OCI-LY7 (cell line): ENCODE data around the gene COL5A1. TPM values are rescaled to one million over a fixed set of nuclear protein-coding genes. Genes with fewer than 3 reads are reported as not detected.

ENCODE experiments used
- BruUV-seq: library from RNA; stranded (reverse); fragments of 400-500 nt; replicated peaks from 2 replicates; lab custom pipeline; 2021; lab: Mats Ljungman, UMichigan
- CTCF ChIA-PET: fragments of 300-600 bp; sonication (Branson Sonifier 250); formaldehyde crosslinking; loops from one replicate; lab custom pipeline; 2022; ENCODE audit warnings: antibody characterized with exemption; ENCODE audit not compliant: unreplicated experiment; lab: Charles Lee
- POLR2A ChIA-PET: fragments of 300-600 bp; sonication (Branson Sonifier 250); formaldehyde crosslinking; loops from one replicate; lab custom pipeline; 2022; ENCODE audit warnings: antibody characterized with exemption; lab: Charles Lee
- DNase-seq: peaks from one replicate; pipeline ENCODE4 v3.0.0-alpha.2; 2015; ENCODE audit warnings: low spot score
- H2AFZ ChIP-seq: fragments of 200-600 bp; sonication (generic), shearing (Covaris generic); 2 replicates; pipeline ENCODE4 v1.6.1; 2014; ENCODE audit warnings: mild to moderate bottlenecking, antibody characterized with exemption, low read length, moderate library complexity
- H3K27ac ChIP-seq: fragments of 200-600 bp; sonication (generic); 2 replicates; pipeline ENCODE4 v1.5.1; 2014; ENCODE audit warnings: mixed run types, low read depth, mild to moderate bottlenecking, moderate library complexity, low read length, inconsistent platforms; ENCODE audit not compliant: poor library complexity, severe bottlenecking
- H3K36me3 ChIP-seq: fragments of 200-600 bp; sonication (generic); 2 replicates; pipeline ENCODE4 v1.6.1; 2014; ENCODE audit warnings: mild to moderate bottlenecking, antibody characterized with exemption, low read length, moderate library complexity, mixed read lengths; ENCODE audit not compliant: insufficient read depth
- H3K4me1 ChIP-seq: fragments of 200-600 bp; sonication (generic); 2 replicates; pipeline ENCODE4 v1.5.1; 2014; ENCODE audit warnings: mild to moderate bottlenecking, low read length; ENCODE audit not compliant: insufficient read depth, poor library complexity, severe bottlenecking
- H3K4me2 ChIP-seq: fragments of 200-600 bp; sonication (generic); 2 replicates; pipeline ENCODE4 v1.6.1; 2014; ENCODE audit warnings: mild to moderate bottlenecking, low read length
- H3K4me3 ChIP-seq: fragments of 200-600 bp; sonication (generic); 2 replicates; pipeline ENCODE4 v1.5.1; 2014; ENCODE audit warnings: mild to moderate bottlenecking, low read depth, low read length; ENCODE audit not compliant: poor library complexity, severe bottlenecking
- H3K79me2 ChIP-seq: fragments of 200-600 bp; sonication (generic); 2 replicates; pipeline ENCODE4 v1.6.1; 2016; ENCODE audit warnings: low read depth, mild to moderate bottlenecking, low read length, moderate library complexity, mixed read lengths; ENCODE audit not compliant: insufficient read depth
- H3K9me2 ChIP-seq: fragments of 200-600 bp; sonication (generic); 2 replicates; pipeline ENCODE4 v1.6.1; 2016; ENCODE audit warnings: mild to moderate bottlenecking, low read length, mixed read lengths; ENCODE audit not compliant: insufficient read depth
- H3K9me3 ChIP-seq: fragments of 200-600 bp; sonication (generic); 2 replicates; pipeline ENCODE4 v1.6.1; 2014; ENCODE audit warnings: mild to moderate bottlenecking, mixed run types, low read length, mixed read lengths
- H4K20me1 ChIP-seq: fragments of 200-600 bp; sonication (generic); 2 replicates; pipeline ENCODE4 v1.6.1; 2014; ENCODE audit warnings: mild to moderate bottlenecking, antibody characterized with exemption, low read length, moderate library complexity, mixed read lengths; ENCODE audit not compliant: insufficient read depth
- CTCF ChIP-seq: fragments of 200-600 bp; sonication (generic); conservative IDR thresholded peaks from 2 replicates; pipeline ENCODE4 v1.5.1; 2014; ENCODE audit warnings: mild to moderate bottlenecking, antibody characterized with exemption, low read length, moderate library complexity, mixed read lengths
- EZH2phosphoT487 ChIP-seq: fragments of 200-600 bp; sonication (generic); IDR thresholded peaks from 2 replicates; pipeline ENCODE4 v1.6.1; 2018; ENCODE audit warnings: low read depth, borderline replicate concordance, mild to moderate bottlenecking, mixed run types, antibody characterized with exemption, low read length, moderate library complexity, mixed read lengths
- intact Hi-C: fragments of 100-400 bp; cut with micrococcal nuclease; formaldehyde crosslinking; loops from one replicate; pipeline ENCODE4 v1.10.0; 2022; ENCODE audit not compliant: unreplicated experiment
- total RNA-seq, 2 experiments: library from RNA; depleted of rRNA in 1 of 2; stranded (reverse); fragments of >200 nt in 1 of 2; shearing (Covaris generic) in 1 of 2; gene quantifications; 2 replicates each; pipeline ENCODE4 v1.2.3, GENCODE V29; 2014 to 2022

Gene COL5A1
- total RNA-seq, 2 experiments from 2014 or later = 12.2 to 28.6 TPM

- CTCF ChIA-PET = no interaction called here
- no peaks in the 10 kb centered on the region for H3K9me3 ChIP-seq
- POLR2A ChIA-PET = no interaction called here
- no peak overlapping the region for H2AFZ ChIP-seq
- DNase-seq = no peak
- H3K4me1 ChIP-seq = no peaks in the 10 kb centered on the region
- no peaks in the 10 kb centered on the region for H4K20me1 ChIP-seq
- no peak overlapping the region for H3K27ac ChIP-seq
- no peaks in the 10 kb centered on the region for H3K9me2 ChIP-seq
- H3K4me3 ChIP-seq = no peak overlapping the region
- intact Hi-C loops = no loop called here
- no TSS peak for BruUV-seq
- H3K4me2 ChIP-seq = no peak overlapping the region
- TF ChIP-seq EZH2phosphoT487 = no peak
- no peak for TF ChIP-seq CTCF
- no peaks in the 10 kb centered on the region for H3K36me3 ChIP-seq
- no peaks in the 10 kb centered on the region for H3K79me2 ChIP-seq
These were observed 79.7 kb downstream of the COL5A1 start for GRCh38 chr9:134721344-134721743.

- Histone ChIP-seq H3K36me3 (no peaks in the 10 kb centered on the region), H3K4me3 (no peak overlapping the region), H2AFZ (no peak overlapping the region), H4K20me1 (no peaks in the 10 kb centered on the region), H3K9me3 (no peaks in the 10 kb centered on the region), H3K9me2 (no peaks in the 10 kb centered on the region), H3K79me2 (no peaks in the 10 kb centered on the region), H3K4me1 (no peaks in the 10 kb centered on the region), H3K27ac (no peak overlapping the region), H3K4me2 (no peak overlapping the region)
- no peak for TF ChIP-seq EZH2phosphoT487
- TF ChIP-seq CTCF = no peak
- POLR2A ChIA-PET = no interaction called here
- DNase-seq = no peak
- BruUV-seq = no TSS peak
- CTCF ChIA-PET = no interaction called here
- intact Hi-C loops = no loop called here
These were observed 80.6 kb downstream of the COL5A1 start for GRCh38 chr9:134722120-134722701.

GRCh38 chr9:134723037-134723436, 81.4 kb downstream of the COL5A1 start:
- no peak overlapping the region for H3K27ac ChIP-seq
- no TSS peak for BruUV-seq
- no peak for TF ChIP-seq EZH2phosphoT487
- TF ChIP-seq CTCF = no peak
- H3K79me2 ChIP-seq = no peaks in the 10 kb centered on the region
- H3K9me2 ChIP-seq = no peaks in the 10 kb centered on the region
- H3K36me3 ChIP-seq = no peaks in the 10 kb centered on the region
- no peaks in the 10 kb centered on the region for H3K4me1 ChIP-seq
- H2AFZ ChIP-seq = no peak overlapping the region
- ChIA-PET POLR2A (no interaction called here), CTCF (no interaction called here)
- H3K9me3 ChIP-seq = no peaks in the 10 kb centered on the region
- H3K4me2 ChIP-seq = no peak overlapping the region
- H4K20me1 ChIP-seq = no peaks in the 10 kb centered on the region
- no peak for DNase-seq
- intact Hi-C loops = no loop called here
- no peak overlapping the region for H3K4me3 ChIP-seq
